Measurements from ENCODE around the gene KCNIP4. TPM values are rescaled to one million over a fixed set of nuclear protein-coding genes. Genes with fewer than 3 reads are reported as not detected.

KCNIP4 gene
- total RNA-seq, 3 donors from 2014 or later (not counting 1 experiment from before 2014, with no cell fraction given), result not detected

DNA sequence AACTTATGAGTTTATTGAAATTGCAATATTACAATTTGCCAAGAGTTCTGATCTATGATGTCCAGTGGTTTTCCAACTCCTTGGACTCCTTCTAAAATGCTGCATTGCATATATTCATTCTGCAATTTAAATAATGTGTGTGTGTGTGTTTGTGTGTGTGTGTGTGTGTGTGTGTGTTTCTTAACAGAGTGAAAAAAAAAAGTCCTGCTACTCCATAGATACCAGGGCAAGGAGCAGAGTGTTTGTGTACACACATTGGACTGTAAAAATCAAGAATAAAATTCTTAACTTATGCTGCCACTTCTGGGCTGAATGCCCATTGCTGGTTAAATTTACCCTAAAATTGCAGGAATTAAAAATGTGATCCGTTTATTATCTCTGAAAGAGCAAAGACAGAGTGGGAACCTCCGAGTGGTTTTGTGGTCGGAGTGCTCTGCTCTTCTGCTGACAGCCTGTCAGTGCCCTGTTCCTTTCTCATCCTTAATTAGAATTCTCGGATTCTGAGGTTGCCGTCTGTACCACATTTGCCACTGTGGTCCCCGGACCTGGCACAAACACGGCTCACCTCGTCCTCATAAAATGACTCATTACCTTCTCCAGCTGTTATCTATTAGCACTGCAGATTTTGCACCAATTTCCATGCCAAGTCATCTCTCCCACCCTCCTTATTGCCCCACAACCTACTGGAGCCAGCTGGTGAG lies 355.5 kb downstream of the KCNIP4 start:
- Histone ChIP-seq H3K27me3 (ENCODE audit: control insufficient read depth, insufficient read depth, low read length) (no peaks in the 10 kb centered on the region), H3K9me3 (ENCODE audit: control insufficient read depth, insufficient read depth, low read length) (no peaks in the 10 kb centered on the region), H3K4me1 (ENCODE audit: control insufficient read depth, insufficient read depth, low read length) (no peaks in the 10 kb centered on the region), H3K36me3 (ENCODE audit: control insufficient read depth, insufficient read depth, low read length) (no peaks in the 10 kb centered on the region), H3K27ac (ENCODE audit: low read length) (no peak overlapping the region), H3K4me3 (ENCODE audit: low read length) (no peak overlapping the region)
- ATAC-seq (no peak), DNase-seq (no peak)
- peaks cover 4 to 10% of the 10 kb centered on the region in 2 donors for H3K9me3 Mint-ChIP-seq
- H3K36me3 Mint-ChIP-seq, result no peaks in the 10 kb centered on the region
- H3K4me3 Mint-ChIP-seq, result no peak overlapping the region
- H3K27ac Mint-ChIP-seq, result no peak overlapping the region
- TF ChIP-seq, protein P1, sequence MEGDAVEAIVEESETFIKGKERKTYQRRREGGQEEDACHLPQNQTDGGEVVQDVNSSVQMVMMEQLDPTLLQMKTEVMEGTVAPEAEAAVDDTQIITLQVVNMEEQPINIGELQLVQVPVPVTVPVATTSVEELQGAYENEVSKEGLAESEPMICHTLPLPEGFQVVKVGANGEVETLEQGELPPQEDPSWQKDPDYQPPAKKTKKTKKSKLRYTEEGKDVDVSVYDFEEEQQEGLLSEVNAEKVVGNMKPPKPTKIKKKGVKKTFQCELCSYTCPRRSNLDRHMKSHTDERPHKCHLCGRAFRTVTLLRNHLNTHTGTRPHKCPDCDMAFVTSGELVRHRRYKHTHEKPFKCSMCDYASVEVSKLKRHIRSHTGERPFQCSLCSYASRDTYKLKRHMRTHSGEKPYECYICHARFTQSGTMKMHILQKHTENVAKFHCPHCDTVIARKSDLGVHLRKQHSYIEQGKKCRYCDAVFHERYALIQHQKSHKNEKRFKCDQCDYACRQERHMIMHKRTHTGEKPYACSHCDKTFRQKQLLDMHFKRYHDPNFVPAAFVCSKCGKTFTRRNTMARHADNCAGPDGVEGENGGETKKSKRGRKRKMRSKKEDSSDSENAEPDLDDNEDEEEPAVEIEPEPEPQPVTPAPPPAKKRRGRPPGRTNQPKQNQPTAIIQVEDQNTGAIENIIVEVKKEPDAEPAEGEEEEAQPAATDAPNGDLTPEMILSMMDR (IDR thresholded peaks at IDR 0.05), result no peak
- no peaks in the 10 kb centered on the region for H3K4me1 Mint-ChIP-seq
- no peaks in the 10 kb centered on the region for H3K27me3 Mint-ChIP-seq (ENCODE audit: low read depth in 2 of 2)
- intact Hi-C loops (cut with micrococcal nuclease), result no loop called here
- 81% methylated on average over 8 of the region's 8 CpGs for WGBS (ENCODE audit: insufficient coverage)

DNA sequence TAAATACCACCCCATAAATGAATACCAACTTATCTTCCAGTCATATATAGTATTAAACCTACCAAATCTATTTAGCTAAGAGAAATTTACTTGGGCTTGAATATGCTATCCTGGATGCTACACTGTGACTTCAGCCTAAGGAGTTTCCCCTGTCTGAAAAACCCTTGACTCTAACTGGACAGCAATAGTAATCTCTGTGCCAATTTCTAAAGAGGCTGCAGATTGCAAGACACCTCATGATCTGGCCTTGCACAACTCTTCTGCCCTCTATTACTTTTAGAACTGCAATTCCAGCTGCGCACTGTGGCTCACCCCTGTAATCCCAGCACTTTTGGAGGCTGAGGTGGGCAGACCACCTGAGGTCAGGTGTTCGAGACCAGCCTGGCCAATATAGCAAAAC lies 371.5 kb downstream of the KCNIP4 start:
- ATAC-seq (no peak), DNase-seq (no peak)
- H3K9me3 ChIP-seq (ENCODE audit: control insufficient read depth, insufficient read depth, low read length), result no peaks in the 10 kb centered on the region
- H3K27ac Mint-ChIP-seq, result no peak overlapping the region
- H3K9me3 Mint-ChIP-seq, result peaks cover 4 to 14% of the 10 kb centered on the region in 2 donors
- H3K27me3 Mint-ChIP-seq (ENCODE audit: low read depth in 2 of 2), result no peaks in the 10 kb centered on the region
- H3K4me1 ChIP-seq (ENCODE audit: control insufficient read depth, insufficient read depth, low read length), result no peaks in the 10 kb centered on the region
- intact Hi-C loops (cut with micrococcal nuclease), result no loop called here
- no peaks in the 10 kb centered on the region for H3K36me3 ChIP-seq (ENCODE audit: control insufficient read depth, insufficient read depth, low read length)
- H3K4me1 Mint-ChIP-seq, result no peaks in the 10 kb centered on the region
- WGBS (ENCODE audit: insufficient coverage), result 88% methylated on average over 2 of the region's 2 CpGs
- H3K27ac ChIP-seq (ENCODE audit: low read length), result no peak overlapping the region
- H3K4me3 ChIP-seq (ENCODE audit: low read length), result no peak overlapping the region
- TF ChIP-seq, protein P1 (IDR thresholded peaks at IDR 0.05), result no peak
- no peak overlapping the region for H3K4me3 Mint-ChIP-seq
- no peaks in the 10 kb centered on the region for H3K27me3 ChIP-seq (ENCODE audit: control insufficient read depth, insufficient read depth, low read length)
- no peaks in the 10 kb centered on the region for H3K36me3 Mint-ChIP-seq

DNA sequence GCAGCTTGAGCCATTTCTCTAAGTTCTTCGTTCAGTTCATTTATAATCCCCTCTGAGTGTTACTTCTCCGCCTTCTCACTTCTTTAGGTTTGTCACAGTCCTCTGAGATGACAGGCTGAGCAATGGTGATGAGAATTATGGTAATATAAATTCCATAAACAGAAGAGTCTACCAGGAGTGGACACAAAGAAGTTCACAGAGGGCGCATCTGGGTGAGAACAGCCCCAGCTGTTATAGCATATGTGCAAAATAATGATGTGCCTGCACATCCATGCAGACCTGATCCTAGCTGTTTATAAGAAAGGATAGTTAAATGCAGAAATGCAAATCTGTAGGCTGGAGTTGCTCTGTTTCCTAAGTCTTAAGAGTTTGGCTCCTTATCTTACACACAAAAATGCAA lies 377.5 kb downstream of the KCNIP4 start:
- Histone ChIP-seq H3K36me3 (ENCODE audit: control insufficient read depth, insufficient read depth, low read length) (no peaks in the 10 kb centered on the region), H3K27ac (ENCODE audit: low read length) (no peak overlapping the region), H3K27me3 (ENCODE audit: control insufficient read depth, insufficient read depth, low read length) (no peaks in the 10 kb centered on the region), H3K4me1 (ENCODE audit: control insufficient read depth, insufficient read depth, low read length) (no peaks in the 10 kb centered on the region), H3K9me3 (ENCODE audit: control insufficient read depth, insufficient read depth, low read length) (no peaks in the 10 kb centered on the region), H3K4me3 (ENCODE audit: low read length) (no peak overlapping the region)
- whole genome bisulfite sequencing (ENCODE audit: insufficient coverage), result 45% methylated on average over 2 of the region's 3 CpGs
- TF ChIP-seq, protein P1 (IDR thresholded peaks at IDR 0.05), result no peak
- H3K4me1 Mint-ChIP-seq, result no peaks in the 10 kb centered on the region
- H3K27me3 Mint-ChIP-seq (ENCODE audit: low read depth in 2 of 2), result no peaks in the 10 kb centered on the region
- no peaks in the 10 kb centered on the region for H3K36me3 Mint-ChIP-seq
- H3K27ac Mint-ChIP-seq, result no peak overlapping the region
- intact Hi-C loops (cut with micrococcal nuclease), result no loop called here
- ATAC-seq, result no peak
- H3K4me3 Mint-ChIP-seq, result no peak overlapping the region
- peaks cover 2 to 9% of the 10 kb centered on the region in 2 donors for H3K9me3 Mint-ChIP-seq
- no peak for DNase-seq

DNA sequence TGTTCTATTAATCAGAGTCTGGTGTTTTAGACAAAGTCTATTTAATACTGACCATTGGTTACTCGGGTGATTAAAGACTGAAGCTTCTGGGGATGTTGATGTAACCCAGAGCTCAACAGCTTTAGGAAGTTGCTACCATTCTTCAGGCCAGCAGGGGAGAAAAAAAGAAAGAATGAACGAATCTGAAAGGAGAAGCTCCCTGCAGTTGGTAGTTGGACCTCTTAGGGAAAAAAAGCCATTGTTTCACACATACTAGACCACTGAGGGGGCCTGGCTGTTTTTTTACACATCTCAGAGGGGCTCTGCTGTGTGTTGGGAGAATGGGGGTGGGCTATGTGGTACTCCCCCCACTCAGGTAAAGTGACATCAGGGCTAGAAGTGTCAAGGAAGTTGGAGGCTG lies 378.9 kb downstream of the KCNIP4 start:
- Histone ChIP-seq H3K9me3 (ENCODE audit: control insufficient read depth, insufficient read depth, low read length) (no peaks in the 10 kb centered on the region), H3K27ac (ENCODE audit: low read length) (no peak overlapping the region), H3K36me3 (ENCODE audit: control insufficient read depth, insufficient read depth, low read length) (no peaks in the 10 kb centered on the region), H3K4me1 (ENCODE audit: control insufficient read depth, insufficient read depth, low read length) (no peaks in the 10 kb centered on the region), H3K4me3 (ENCODE audit: low read length) (no peak overlapping the region), H3K27me3 (ENCODE audit: control insufficient read depth, insufficient read depth, low read length) (no peaks in the 10 kb centered on the region)
- Mint-ChIP-seq H3K27me3 (ENCODE audit: low read depth in 2 of 2) (no peaks in the 10 kb centered on the region), H3K9me3 (peaks cover 4 to 10% of the 10 kb centered on the region in 2 donors), H3K4me3 (no peak overlapping the region), H3K36me3 (no peaks in the 10 kb centered on the region), H3K27ac (no peak overlapping the region), H3K4me1 (no peaks in the 10 kb centered on the region)
- ATAC-seq, result no peak
- no peak for DNase-seq
- TF ChIP-seq, protein P1 (IDR thresholded peaks at IDR 0.05), result no peak
- intact Hi-C loops (cut with micrococcal nuclease), result no loop called here
- WGBS (ENCODE audit: insufficient coverage), result 74% methylated on average over 2 of the region's 2 CpGs
